ENCODE measurements around the gene GRK5.

GRK5 gene

GRCh38 chr10:119310806-119311205, 103.4 kb downstream of the GRK5 start:
- TF ChIP-seq GATA3 (IDR thresholded peaks at IDR 0.05; ENCODE audit: low read depth, low read length) (no peak), GATA2 (IDR thresholded peaks at IDR 0.05; ENCODE audit: low read depth, low read length) (no peak)

DNA sequence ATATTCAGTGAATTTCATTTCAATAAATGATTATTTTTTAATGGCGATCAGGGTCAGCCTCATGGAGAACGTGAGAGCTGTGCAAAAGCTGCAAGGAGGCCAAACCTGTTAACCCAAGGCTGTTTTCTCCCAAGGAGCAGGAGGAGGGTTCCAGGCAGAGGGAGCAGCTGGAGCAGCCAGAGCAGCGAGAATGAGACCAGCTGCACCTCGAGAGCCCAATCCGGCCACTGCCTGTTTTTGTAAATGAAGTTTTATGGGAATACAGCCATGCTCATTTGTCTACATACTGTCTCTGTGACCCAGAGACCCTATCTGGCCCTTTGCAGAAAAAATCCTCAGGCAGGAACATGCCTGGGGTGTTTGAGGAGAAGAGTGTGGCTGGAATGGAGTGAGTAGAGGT, 104.9 kb downstream of the GRK5 start:
- TF ChIP-seq GATA3 (IDR thresholded peaks at IDR 0.05; ENCODE audit: low read depth, low read length) (no peak), GATA2 (IDR thresholded peaks at IDR 0.05; ENCODE audit: low read depth, low read length) (no peak)

DNA sequence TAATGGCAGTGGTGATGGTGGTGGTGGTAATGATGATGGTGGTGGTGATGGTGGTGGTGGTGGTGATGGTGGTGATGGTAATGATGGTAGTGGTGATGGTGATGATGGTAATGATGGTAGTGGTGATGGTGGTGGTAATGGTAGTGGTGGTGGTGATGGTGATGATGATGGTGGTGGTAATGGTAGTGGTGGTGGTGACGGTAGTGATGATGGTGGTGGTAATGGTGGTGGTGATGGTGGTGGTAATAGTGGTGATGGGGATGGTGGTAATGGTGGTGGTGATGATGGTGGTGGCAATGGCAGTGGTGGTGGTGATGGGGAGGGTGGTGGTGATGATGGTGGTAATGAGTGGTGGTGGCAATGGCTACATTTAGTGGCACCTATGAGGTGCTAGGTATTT, 105.7 kb downstream of the GRK5 start:
- TF ChIP-seq GATA3 (IDR thresholded peaks at IDR 0.05; ENCODE audit: low read depth, low read length) (no peak), GATA2 (IDR thresholded peaks at IDR 0.05; ENCODE audit: low read depth, low read length) (no peak)

DNA sequence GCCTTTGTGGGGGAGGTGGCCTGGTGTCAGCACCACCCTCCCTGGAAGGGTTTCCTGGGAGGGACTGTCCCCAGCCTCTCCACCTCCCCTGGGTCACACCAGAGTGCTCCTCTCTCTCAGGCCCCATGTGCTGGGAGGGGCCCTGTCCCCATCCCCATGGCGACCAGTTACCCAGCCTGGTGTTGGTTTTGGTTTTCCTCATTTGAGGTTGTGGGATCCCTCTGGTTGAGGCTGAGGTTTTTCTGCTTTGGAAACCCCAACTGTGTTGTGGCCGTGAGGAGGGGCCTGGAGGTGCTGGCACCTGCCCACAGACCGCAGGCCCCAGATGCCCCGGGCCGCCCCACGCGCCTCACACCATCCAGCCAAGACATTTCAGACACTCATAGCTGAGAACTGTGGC, 106.3 kb downstream of the GRK5 start:
- TF ChIP-seq GATA2 (IDR thresholded peaks at IDR 0.05; ENCODE audit: low read depth, low read length) (no peak), GATA3 (IDR thresholded peaks at IDR 0.05; ENCODE audit: low read depth, low read length) (no peak)

GRCh38 chr10:119314061-119314460, 106.7 kb downstream of the GRK5 start:
- TF ChIP-seq GATA3 (IDR thresholded peaks at IDR 0.05; ENCODE audit: low read depth, low read length) = no peak
- TF ChIP-seq GATA2 (IDR thresholded peaks at IDR 0.05; ENCODE audit: low read depth, low read length) = no peak

DNA sequence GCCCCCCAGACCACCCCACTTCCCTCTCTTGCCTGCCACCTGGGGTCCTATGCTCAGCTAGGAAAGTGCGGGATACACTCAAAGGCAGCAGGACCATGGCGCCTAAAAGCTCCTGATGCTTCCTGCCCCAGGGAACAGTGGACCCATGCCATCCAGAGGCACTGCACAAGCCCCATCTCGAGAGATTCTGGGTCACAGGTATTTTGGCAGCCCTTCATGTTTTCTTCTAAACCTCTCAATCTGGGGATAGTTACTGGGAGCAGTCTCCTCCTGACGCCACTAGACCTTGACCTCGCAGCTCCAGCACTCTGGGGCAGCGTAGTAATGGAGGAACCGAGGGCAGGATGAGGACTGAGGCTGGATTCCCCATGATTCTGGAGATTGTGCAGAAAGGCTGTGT, 107.1 kb downstream of the GRK5 start:
- no peak for TF ChIP-seq GATA3 (IDR thresholded peaks at IDR 0.05; ENCODE audit: low read depth, low read length)

DNA sequence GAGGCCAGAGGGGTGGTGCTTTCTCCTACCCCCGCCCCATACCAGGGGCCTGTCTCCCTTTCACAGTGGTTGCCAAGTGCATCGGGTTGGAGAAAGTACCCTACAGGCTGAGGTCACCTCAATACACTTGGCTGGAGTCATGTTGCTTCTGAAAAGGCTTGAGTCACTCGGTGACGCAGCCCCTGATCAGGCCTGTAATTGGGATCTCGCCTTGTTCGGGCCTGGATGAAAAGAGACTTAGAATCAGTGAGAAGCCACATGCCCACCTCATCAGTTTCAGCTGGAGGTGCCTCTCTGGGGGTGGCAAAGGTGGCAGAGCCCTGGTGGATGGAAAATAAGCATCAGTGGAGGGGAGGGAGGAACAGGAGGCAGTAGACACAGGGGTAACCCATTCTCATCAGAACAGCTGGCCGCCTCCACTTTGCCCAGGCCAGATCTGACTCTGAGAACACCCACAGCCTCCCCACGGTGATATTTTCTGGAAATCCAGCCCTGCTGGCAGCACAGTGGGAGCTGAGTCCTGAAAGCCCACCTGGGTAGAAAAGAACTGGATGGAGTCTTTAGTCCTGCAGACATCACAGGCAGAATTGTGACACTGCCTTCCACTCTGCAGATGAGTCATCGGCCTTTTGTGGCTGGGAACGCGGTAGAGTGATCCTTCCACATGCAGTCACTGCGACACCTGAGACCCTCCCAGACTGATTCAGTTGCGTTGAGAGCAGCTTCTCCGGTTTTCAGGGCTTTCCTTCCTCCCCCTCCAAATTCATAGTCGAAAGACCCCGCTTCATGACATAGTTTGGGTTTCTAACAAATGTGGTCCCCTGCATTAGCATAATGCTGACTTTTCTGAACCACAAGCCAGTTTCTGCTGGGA, 108.0 kb downstream of the GRK5 start:
- no peak for TF ChIP-seq GATA3 (IDR thresholded peaks at IDR 0.05; ENCODE audit: low read depth, low read length)
- no peak for TF ChIP-seq GATA2 (IDR thresholded peaks at IDR 0.05; ENCODE audit: low read depth, low read length)

DNA sequence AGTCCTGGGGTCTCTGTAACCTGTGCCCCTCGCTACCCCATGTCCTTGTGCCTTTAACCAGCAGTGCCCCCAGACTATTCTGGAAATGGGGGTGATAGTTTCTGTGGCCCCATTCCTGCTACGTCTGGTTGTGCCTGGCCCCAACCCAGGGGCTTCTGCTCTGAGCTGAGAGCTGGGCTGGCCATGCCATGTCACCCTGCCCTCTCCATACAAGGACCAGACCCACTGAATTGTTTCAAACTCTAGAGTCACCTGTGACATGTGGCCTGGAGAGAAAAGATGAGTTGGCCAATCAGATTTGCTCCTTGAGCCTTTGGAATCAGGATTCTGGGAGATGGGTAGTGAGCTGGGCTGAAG, 108.6 kb downstream of the GRK5 start:
- TF ChIP-seq GATA3 (IDR thresholded peaks at IDR 0.05; ENCODE audit: low read depth, low read length) = no peak
- TF ChIP-seq GATA2 (IDR thresholded peaks at IDR 0.05; ENCODE audit: low read depth, low read length) = no peak

- TF ChIP-seq GATA3 (IDR thresholded peaks at IDR 0.05; ENCODE audit: low read depth, low read length) = no peak
- no peak for TF ChIP-seq GATA2 (IDR thresholded peaks at IDR 0.05; ENCODE audit: low read depth, low read length)
These were observed 109.3 kb downstream of the GRK5 start for GRCh38 chr10:119316729-119317097.

DNA sequence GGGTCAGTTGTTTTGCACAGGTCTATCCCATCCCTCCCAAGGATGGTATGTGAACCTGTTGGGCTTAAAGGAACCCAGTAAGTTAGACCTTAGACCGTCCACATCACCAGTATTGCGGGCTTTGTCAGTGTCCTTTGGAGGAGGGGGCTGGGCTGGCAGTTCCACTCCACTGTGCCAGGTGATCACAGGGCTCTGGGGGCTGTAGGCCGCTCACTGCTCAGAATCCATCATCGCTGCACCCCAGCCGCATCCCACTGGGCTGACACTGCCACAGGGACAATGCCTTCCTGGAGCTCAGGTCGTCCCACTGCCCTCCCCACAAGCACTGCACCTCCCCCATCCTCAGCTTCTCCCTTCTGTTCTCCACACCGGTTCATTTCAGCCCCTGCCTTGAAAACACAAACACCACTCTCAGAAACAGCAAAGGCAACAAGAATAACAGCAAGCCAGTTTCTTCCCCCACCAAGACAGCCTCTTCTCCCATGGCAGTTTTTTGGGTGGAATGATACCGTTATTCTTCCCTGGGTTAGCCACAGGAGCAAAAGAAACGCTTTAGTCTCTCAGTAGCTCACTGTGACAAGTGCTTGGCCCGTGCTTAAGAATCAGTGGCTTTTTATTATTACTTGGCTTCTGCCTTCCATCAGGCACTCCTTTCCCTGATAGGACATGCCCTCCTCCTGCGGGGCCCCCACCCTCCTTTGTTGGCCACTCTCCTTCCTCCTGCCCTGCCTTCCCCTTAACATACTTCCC, 111.2 kb downstream of the GRK5 start:
- no peak for TF ChIP-seq GATA3 (IDR thresholded peaks at IDR 0.05; ENCODE audit: low read depth, low read length)

DNA sequence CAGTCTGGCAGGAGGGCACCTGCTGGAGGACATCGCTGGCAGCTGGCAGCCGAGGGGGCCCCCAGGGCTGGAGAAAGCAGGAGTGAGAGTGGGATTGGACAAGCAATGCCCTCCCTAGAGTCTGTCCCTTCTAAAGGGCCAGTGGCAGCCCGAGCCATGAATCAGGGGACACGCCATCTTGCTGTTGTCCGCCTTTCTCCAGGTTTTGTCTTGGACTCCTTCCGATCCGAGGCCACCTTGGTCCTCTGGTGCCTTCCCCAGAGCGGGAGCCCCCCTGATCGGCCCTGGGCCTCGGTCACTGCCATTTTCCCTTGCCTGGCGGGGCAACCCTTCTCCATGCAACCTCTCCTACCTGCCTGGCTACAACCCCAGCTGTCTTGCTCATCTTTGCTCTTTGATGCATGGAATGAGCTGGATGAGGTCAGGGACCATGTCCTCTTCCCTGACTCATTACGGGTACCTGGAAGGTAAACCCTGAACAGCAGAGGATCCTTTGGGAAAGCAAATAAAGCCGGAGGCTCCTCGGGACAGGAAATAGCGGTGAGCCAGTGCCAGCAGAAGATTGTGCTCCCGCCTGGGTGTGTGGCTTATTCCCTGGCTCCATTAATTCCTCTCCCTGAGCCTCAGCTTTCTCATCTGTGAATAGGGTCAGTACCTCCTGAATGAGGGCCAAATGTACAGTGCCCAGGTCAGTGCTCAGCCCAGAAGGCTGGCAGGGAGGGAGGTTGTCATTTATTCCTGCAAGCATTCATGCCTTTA, 112.0 kb downstream of the GRK5 start:
- TF ChIP-seq GATA2 (IDR thresholded peaks at IDR 0.05; ENCODE audit: low read depth, low read length) (no peak), GATA3 (IDR thresholded peaks at IDR 0.05; ENCODE audit: low read depth, low read length) (no peak)

GRCh38 chr10:119319920-119320258, 112.5 kb downstream of the GRK5 start:
- TF ChIP-seq GATA2 (IDR thresholded peaks at IDR 0.05; ENCODE audit: low read depth, low read length) = no peak

DNA sequence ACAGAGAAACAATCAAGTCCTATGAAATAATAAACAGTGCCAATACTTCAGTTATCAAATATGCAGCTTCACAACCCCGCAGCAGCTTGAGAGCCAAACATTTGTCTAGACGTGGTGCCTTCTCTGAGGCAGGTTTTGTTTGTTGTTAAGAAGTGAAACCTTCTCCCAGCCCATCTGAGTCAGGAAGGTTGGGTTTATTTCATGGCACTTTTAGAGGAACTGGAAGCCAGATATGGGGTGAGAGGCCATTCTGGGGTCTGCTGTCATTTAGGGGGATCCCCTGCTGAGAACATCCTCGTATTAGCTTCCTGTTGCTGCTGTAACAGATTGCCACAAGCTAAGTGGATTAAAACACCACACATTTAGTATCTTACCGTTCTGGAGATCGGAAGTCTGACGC, 113.6 kb downstream of the GRK5 start:
- no peak for TF ChIP-seq GATA3 (IDR thresholded peaks at IDR 0.05; ENCODE audit: low read depth, low read length)
- TF ChIP-seq GATA2 (IDR thresholded peaks at IDR 0.05; ENCODE audit: low read depth, low read length) = no peak

GRCh38 chr10:119323085-119324016, 116.0 kb downstream of the GRK5 start:
- TF ChIP-seq GATA3 (IDR thresholded peaks at IDR 0.05; ENCODE audit: low read depth, low read length) (no peak), GATA2 (IDR thresholded peaks at IDR 0.05; ENCODE audit: low read depth, low read length) (no peak)

Data from SH-SY5Y (cell line).